H1 (cell line): ENCODE results near the gene CFAP97D2. TPM values are rescaled to one million over a fixed set of nuclear protein-coding genes. Genes with fewer than 3 reads are reported as not detected.

Experiments
- CTCF ChIA-PET: fragments of 300-600 bp; sonication (Branson Sonifier 250); formaldehyde crosslinking; loops from one replicate; lab custom pipeline; 2021; ENCODE audit not compliant: partially characterized antibody; lab: Charles Lee
- POLR2A ChIA-PET: fragments of 300-600 bp; sonication (Branson Sonifier 250); formaldehyde crosslinking; loops from one replicate; lab custom pipeline; 2021; ENCODE audit warnings: inconsistent platforms; ENCODE audit not compliant: partially characterized antibody; lab: Charles Lee
- DNase-seq, 2 experiments: peaks; one replicate each; pipeline versions ENCODE4 v3.0.0 to v3.0.0-alpha.2; 2010 to 2022; ENCODE audit warnings: low spot score in 2 of 2, low read depth in 1 of 2, mixed read lengths in 1 of 2
- FAIRE-seq: peaks from 2 replicates; lab custom pipeline; 2011; peaks lifted over from hg19 to GRCh38; lab: Jason Lieb, UNC
- H2AFZ ChIP-seq: 2 replicates; pipeline ENCODE4 v1.8.1; 2012; ENCODE audit warnings: low read length, inconsistent platforms
- H2AK5ac ChIP-seq: 2 replicates; pipeline ENCODE4 v1.6.1; 2013; ENCODE audit warnings: low read depth, low read length
- H2BK120ac ChIP-seq: replicated peaks from 2 replicates; pipeline ENCODE3; 2013; ENCODE audit warnings: low read depth, low read length, inconsistent platforms
- H2BK12ac ChIP-seq: 2 replicates; pipeline ENCODE4 v1.6.1; 2013; ENCODE audit warnings: low read depth, low read length
- H2BK15ac ChIP-seq: 2 replicates; pipeline ENCODE4 v1.6.1; 2013; ENCODE audit warnings: low read length
- H2BK20ac ChIP-seq: 2 replicates; pipeline ENCODE4 v1.6.1; 2013; ENCODE audit warnings: low read length
- H2BK5ac ChIP-seq: 2 replicates; pipeline ENCODE4 v1.6.1; 2013; ENCODE audit warnings: low read depth, low read length
- H3K14ac ChIP-seq: 2 replicates; pipeline ENCODE4 v1.6.1; 2013; ENCODE audit warnings: inconsistent platforms; ENCODE audit not compliant: insufficient read length
- H3K18ac ChIP-seq: 2 replicates; pipeline ENCODE4 v1.6.1; 2013; ENCODE audit warnings: low read length; ENCODE audit errors: extremely low read depth
- H3K23ac ChIP-seq: 2 replicates; pipeline ENCODE4 v1.6.1; 2013; ENCODE audit warnings: inconsistent platforms; ENCODE audit not compliant: insufficient read length
- H3K23me2 ChIP-seq: 2 replicates; pipeline ENCODE4 v1.6.1; 2013; ENCODE audit warnings: low read depth, low read length
- H3K27ac ChIP-seq: 2 replicates; pipeline ENCODE4 v1.6.1; 2011; ENCODE audit warnings: low read depth, low read length, inconsistent platforms
- H3K27me3 ChIP-seq, 4 experiments: replicated peaks in 1 of 4; 1 replicate in 1 of 4; 2 replicates in 3 of 4; pipeline versions ENCODE4 v1.6.1 to v1.8.1; 2011 to 2013; ENCODE audit warnings: low read length in 3 of 4, mild to moderate bottlenecking in 3 of 4, inconsistent platforms in 2 of 4, mixed read lengths in 2 of 4, moderate library complexity in 1 of 4; ENCODE audit not compliant: control insufficient read depth in 3 of 4, insufficient read depth in 3 of 4; ENCODE audit errors: extremely low read depth in 1 of 4
- H3K36me3 ChIP-seq, 4 experiments: 2 replicates each; pipeline versions ENCODE4 v1.6.1 to v1.8.1; 2011 to 2013; ENCODE audit warnings: mild to moderate bottlenecking in 4 of 4, low read length in 3 of 4, moderate library complexity in 2 of 4, control low read depth in 1 of 4, inconsistent platforms in 1 of 4; ENCODE audit not compliant: insufficient read depth in 4 of 4, control insufficient read depth in 2 of 4
- H3K4ac ChIP-seq: replicated peaks from 2 replicates; pipeline ENCODE3; 2013; ENCODE audit warnings: low read length, low read depth, mixed read lengths, inconsistent platforms; ENCODE audit not compliant: insufficient read length
- H3K4me1 ChIP-seq, 4 experiments: replicated peaks in 1 of 4; 1 replicate in 1 of 4; 2 replicates in 3 of 4; pipeline versions ENCODE4 v1.6.1 to v1.8.1; 2011 to 2013; ENCODE audit warnings: low read length in 3 of 4, inconsistent platforms in 2 of 4, mixed read lengths in 1 of 4; ENCODE audit not compliant: insufficient read depth in 4 of 4, control insufficient read depth in 3 of 4
- H3K4me2 ChIP-seq, 2 experiments: 2 replicates each; pipeline versions ENCODE4 v1.6.1 to v1.8.1; 2011 to 2013; ENCODE audit warnings: low read depth in 2 of 2, low read length in 2 of 2, control low read depth in 1 of 2, inconsistent platforms in 1 of 2, mild to moderate bottlenecking in 1 of 2; ENCODE audit not compliant: insufficient read depth in 1 of 2
- H3K4me3 ChIP-seq, 4 experiments: fragments of 200-600, 300-600 bp in 1 of 4; sonication (generic), shearing (Covaris generic), sonication (Bioruptor Twin) in 1 of 4; 2 replicates each; pipeline versions ENCODE4 v1.5.1 to v1.8.1; 2011 to 2016; ENCODE audit warnings: low read length in 4 of 4, low read depth in 3 of 4, control low read depth in 2 of 4, inconsistent platforms in 2 of 4, mild to moderate bottlenecking in 2 of 4, mixed read lengths in 1 of 4, moderate library complexity in 1 of 4; ENCODE audit not compliant: insufficient read depth in 2 of 4; ENCODE audit errors: extremely low read depth in 1 of 4
- H3K56ac ChIP-seq: replicated peaks from 2 replicates; pipeline ENCODE3; 2013; ENCODE audit warnings: low read depth, mild to moderate bottlenecking, mixed read lengths, low read length, inconsistent platforms; ENCODE audit not compliant: insufficient read length
- H3K79me1 ChIP-seq: 2 replicates; pipeline ENCODE4 v1.6.1; 2013; ENCODE audit warnings: low read depth, low read length, control low read depth
- H3K79me2 ChIP-seq, 2 experiments: 2 replicates each; pipeline versions ENCODE4 v1.6.1 to v1.8.1; 2012 to 2013; ENCODE audit warnings: low read length in 2 of 2, mild to moderate bottlenecking in 2 of 2, inconsistent platforms in 1 of 2; ENCODE audit not compliant: insufficient read depth in 2 of 2, control insufficient read depth in 1 of 2
- H3K9ac ChIP-seq, 4 experiments: replicated peaks in 1 of 4; 1 replicate in 1 of 4; 2 replicates in 3 of 4; pipeline versions ENCODE4 v1.6.1 to v1.8.1; 2011 to 2013; ENCODE audit warnings: low read depth in 3 of 4, low read length in 3 of 4, control low read depth in 2 of 4, mild to moderate bottlenecking in 2 of 4, moderate library complexity in 2 of 4, inconsistent platforms in 1 of 4; ENCODE audit errors: extremely low read depth in 1 of 4
- H3K9me3 ChIP-seq, 2 experiments: 2 replicates each; pipeline versions ENCODE4 v1.6.1 to v1.8.1; 2012 to 2013; ENCODE audit warnings: mild to moderate bottlenecking in 2 of 2, moderate library complexity in 2 of 2, control low read depth in 1 of 2, inconsistent platforms in 1 of 2, low read depth in 1 of 2, low read length in 1 of 2, mixed read lengths in 1 of 2; ENCODE audit not compliant: insufficient read depth in 2 of 2
- H4K20me1 ChIP-seq, 2 experiments: replicated peaks in 1 of 2; 2 replicates each; pipeline versions ENCODE3 to v1.8.1; 2011 to 2013; ENCODE audit warnings: inconsistent platforms in 2 of 2, low read length in 2 of 2, mild to moderate bottlenecking in 1 of 2; ENCODE audit not compliant: insufficient read depth in 2 of 2, control insufficient read depth in 1 of 2
- H4K5ac ChIP-seq: 2 replicates; pipeline ENCODE4 v1.6.1; 2013; ENCODE audit warnings: low read length, low read depth, mixed read lengths, inconsistent platforms; ENCODE audit not compliant: insufficient read length
- H4K8ac ChIP-seq: 2 replicates; pipeline ENCODE4 v1.8.0; 2013; ENCODE audit warnings: mild to moderate bottlenecking, moderate library complexity, low read length, inconsistent platforms; ENCODE audit not compliant: insufficient read depth; ENCODE audit errors: extremely low read depth
- H4K91ac ChIP-seq: replicated peaks from 2 replicates; pipeline ENCODE3; 2013; ENCODE audit warnings: low read length, mixed read lengths, inconsistent platforms; ENCODE audit not compliant: insufficient read length
- BACH1 ChIP-seq: IDR thresholded peaks from 2 replicates; pipeline ENCODE4 v1.6.1; 2012; ENCODE audit warnings: low read length, improper control_type of control experiment
- KDM5A ChIP-seq: fragments of 200-600 bp; IDR thresholded peaks from 2 replicates; pipeline ENCODE4 v1.7.1; 2012; ENCODE audit warnings: mild to moderate bottlenecking, low read length, inconsistent platforms, mixed read lengths
- SP2 ChIP-seq: IDR thresholded peaks from 2 replicates; pipeline ENCODE4 v1.6.1; 2012; ENCODE audit warnings: mild to moderate bottlenecking, low read length, inconsistent platforms
- SUZ12 ChIP-seq: fragments of 200-600 bp; sonication (generic); IDR thresholded peaks from 2 replicates; pipeline ENCODE4 v1.6.1; 2012; ENCODE audit warnings: mild to moderate bottlenecking, inconsistent platforms, low read length, moderate library complexity, mixed read lengths
- WGBS, 2 experiments: shearing (Covaris generic) in 1 of 2; methylation state at CpG; one replicate each; pipeline versions ENCODE4 v1.1.6 to v1.1.7; 2013 to 2015; ENCODE audit warnings: low lambda C conversion rate in 2 of 2, mixed read lengths in 2 of 2, inconsistent platforms in 1 of 2, low coverage in 1 of 2, missing lambda C conversion rate in 1 of 2; ENCODE audit not compliant: insufficient replicate concordance in 2 of 2, insufficient coverage in 1 of 2, insufficient read length in 1 of 2; ENCODE audit errors: extremely low coverage in 1 of 2, missing lambda C conversion rate in 1 of 2; 5-methylcytosine and 5-hydroxymethylcytosine counted together
- polyA plus RNA-seq, 7 experiments: library from polyadenylated mRNA; depleted of rRNA in 3 of 7; stranded (reverse) in 5 of 7; unstranded in 2 of 7; fragments of >200 nt in 5 of 7; fragments of 200-250 nt in 2 of 7; gene quantifications; 1 replicate in 5 of 7; 2 replicates in 1 of 7; 4 replicates in 1 of 7; pipeline versions ENCODE4 v1.2.1 to v1.2.3, GENCODE V29; 2011 to 2013; ENCODE audit warnings: missing spikeins in 2 of 7, mixed read lengths in 2 of 7
- total RNA-seq: library from RNA; stranded (reverse); fragmentation: NEBNext Ultra II Directional; extraction: Animal tissue kit (Norgen Biotek cat#: 25700); gene quantifications from 2 replicates; pipeline ENCODE4 v1.2.1, GENCODE V29; 2021

CFAP97D2 gene
- total and polyA plus RNA-seq, 2 of the 8 experiments (the other 6 are each of a cell fraction or from before 2014, with no cell fraction given): not detected

DNA sequence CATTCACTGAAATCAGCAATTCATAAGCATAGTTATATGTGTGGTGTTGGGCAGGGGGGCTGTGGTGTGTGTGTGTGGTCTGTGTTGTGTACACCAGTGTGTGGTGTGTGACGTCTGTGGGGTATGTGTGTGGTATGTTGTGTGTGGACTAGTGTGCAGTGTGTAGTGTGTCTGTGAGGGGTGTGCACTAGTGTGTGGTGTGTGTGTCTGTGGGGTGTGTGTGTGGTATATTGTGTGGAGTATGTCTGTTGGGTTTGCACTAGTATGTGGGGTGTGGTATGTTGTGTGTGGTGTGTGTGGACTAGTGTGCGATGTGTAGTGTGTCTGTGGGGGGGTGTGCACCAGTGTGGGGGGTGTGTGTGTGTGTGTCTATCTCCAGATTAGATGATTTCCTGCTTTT, 48.5 kb downstream of the CFAP97D2 start:
- peak overlapping the region; percentile 99 for H2BK12ac ChIP-seq
- H3K23ac ChIP-seq: no peak overlapping the region
- H2BK20ac ChIP-seq: peak overlapping the region; percentile 40
- H4K91ac ChIP-seq: peak overlapping the region; percentile 94
- H2BK15ac ChIP-seq: peak overlapping the region; percentile 62; the same call in 1 of the 2 replicates
- H3K4ac ChIP-seq: peak overlapping the region; percentile 90
- H3K14ac ChIP-seq: no peak overlapping the region
- TF ChIP-seq KDM5A (no peak), SUZ12 (no peak), BACH1 (no peak), SP2 (no peak)
- H3K56ac ChIP-seq: no peak overlapping the region
- no peaks in the 10 kb centered on the region for H3K9me3 ChIP-seq
- no peak for DNase-seq
- CTCF ChIA-PET: interaction anchor here (1.0 to 1.7 kb wide), 8 partner anchors 65 to 285 kb away, joined by 3 to 5 read pairs (median 3); no protein-coding TSS in a partner anchor
- peaks cover 0 to 2% of the 10 kb centered on the region in 2 experiments for H4K20me1 ChIP-seq
- peak overlapping the region; percentile 98 for H2BK120ac ChIP-seq
- H3K23me2 ChIP-seq: peaks cover 3% of the 10 kb centered on the region; the same call in 1 of the 2 replicates
- H3K18ac ChIP-seq: peak overlapping the region; percentile 42; the same call in 1 of the 2 replicates
- H4K8ac ChIP-seq: peak overlapping the region; percentile 54; the same call in 1 of the 2 replicates
- H4K5ac ChIP-seq: no peak overlapping the region
- H3K4me3 ChIP-seq: no peak overlapping the region
- FAIRE-seq: no peak
- H3K4me2 ChIP-seq: no peak overlapping the region; a peak in 1 of 4 replicates
- POLR2A ChIA-PET: interaction anchor here (1.4 kb wide), 1 partner anchor 22 kb away, joined by 4 read pairs; no protein-coding TSS in a partner anchor
- peak overlapping the region; percentile 96 for H2AK5ac ChIP-seq
- H2BK5ac ChIP-seq: peak overlapping the region; percentile 67; the same call in 1 of the 2 replicates
- H3K9ac ChIP-seq: no peak overlapping the region
- 86% methylated on average over 2 of the region's 2 CpGs; no CpG with 5 or more reads in 1 of the 2 experiments for WGBS, 2 experiments
- no peak overlapping the region for H3K27ac ChIP-seq
- H3K79me1 ChIP-seq: peaks cover 3% of the 10 kb centered on the region; the same call in 1 of the 2 replicates
- H3K4me1 ChIP-seq: peaks cover 15 to 34% (median 23%) of the 10 kb centered on the region in 4 experiments
- H2AFZ ChIP-seq: no peak overlapping the region
- H3K36me3 ChIP-seq: no peaks in the 10 kb centered on the region
- no peaks in the 10 kb centered on the region for H3K27me3 ChIP-seq
- H3K79me2 ChIP-seq: no peaks in the 10 kb centered on the region
